Renal cortex interstitium (tissue), 11 donors: ENCODE results near the gene RHOBTB3. TPM values are rescaled to one million over a fixed set of nuclear protein-coding genes. Genes with fewer than 3 reads are reported as not detected.
"Not testable (repeated sequence)": the region's sequence is repeated elsewhere in the genome, so short reads cannot be mapped to it uniquely, and the experiment has no call there.

Source experiments
- DNase-seq, 11 donors: peaks; one replicate each; pipeline ENCODE4 v3.0.0-alpha.2; 2013; ENCODE audit warnings: low read depth in 9 of 11, low spot score in 4 of 11; ENCODE audit errors: extremely low read depth in 1 of 11
- polyA plus RNA-seq, 3 donors: library from polyadenylated mRNA; unstranded; fragments of 120-200 nt; gene quantifications; one replicate each; pipeline ENCODE4 v1.2.1, GENCODE V29; 2013; ENCODE audit not compliant: insufficient read length in 3 of 3

The RHOBTB3 gene
- polyA plus RNA-seq, 3 donors = 75.0 to 86.6 (median 81.5) TPM

- DNase-seq = no peak
These were observed 92.1 kb downstream of the RHOBTB3 start for GRCh38 chr5:95823218-95823737.

DNA sequence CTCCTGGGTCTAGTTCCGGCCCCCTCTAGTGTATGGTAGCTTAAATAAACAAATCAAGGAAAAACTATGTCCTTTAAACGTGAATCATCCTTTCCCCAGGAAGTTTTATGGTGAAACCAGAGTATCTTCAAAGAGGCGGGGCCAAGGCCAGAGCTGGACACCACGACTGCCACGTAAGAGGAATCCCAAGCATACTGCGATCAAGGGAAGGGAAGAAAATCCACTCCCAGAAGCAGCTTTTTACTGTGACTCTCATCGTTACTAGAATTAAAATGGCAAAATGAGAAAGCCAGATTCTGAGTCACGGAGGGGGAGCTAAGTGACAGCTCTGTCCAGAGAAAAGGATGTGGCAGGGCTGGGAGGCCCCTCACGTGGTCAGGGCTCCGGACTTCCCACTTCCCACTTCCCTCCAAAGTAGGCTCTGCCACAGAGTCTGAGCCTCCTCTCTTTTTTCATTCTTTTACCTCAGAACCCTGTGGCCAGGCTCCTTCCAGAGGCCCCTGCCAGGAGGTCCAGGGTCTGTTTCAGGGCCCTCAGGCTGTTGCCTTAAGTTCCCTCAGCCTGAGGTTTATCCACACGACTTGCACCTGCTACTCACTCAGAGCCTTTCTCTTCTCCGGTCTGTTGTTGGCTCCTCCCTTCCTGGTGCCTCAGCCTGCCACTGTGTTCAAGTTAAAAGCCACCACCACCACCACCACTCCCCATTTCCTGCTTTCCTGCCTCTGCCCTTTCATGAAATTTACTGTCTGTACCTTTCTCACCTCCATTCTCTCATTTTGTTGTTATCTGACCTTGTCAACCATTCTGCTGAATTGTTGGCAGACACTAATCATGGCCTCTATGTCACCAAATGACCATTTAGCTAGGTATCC lies 92.8 kb downstream of the RHOBTB3 start:
- no peak for DNase-seq

- DNase-seq = no peak
These were observed 93.6 kb downstream of the RHOBTB3 start for GRCh38 chr5:95824747-95825146.

DNA sequence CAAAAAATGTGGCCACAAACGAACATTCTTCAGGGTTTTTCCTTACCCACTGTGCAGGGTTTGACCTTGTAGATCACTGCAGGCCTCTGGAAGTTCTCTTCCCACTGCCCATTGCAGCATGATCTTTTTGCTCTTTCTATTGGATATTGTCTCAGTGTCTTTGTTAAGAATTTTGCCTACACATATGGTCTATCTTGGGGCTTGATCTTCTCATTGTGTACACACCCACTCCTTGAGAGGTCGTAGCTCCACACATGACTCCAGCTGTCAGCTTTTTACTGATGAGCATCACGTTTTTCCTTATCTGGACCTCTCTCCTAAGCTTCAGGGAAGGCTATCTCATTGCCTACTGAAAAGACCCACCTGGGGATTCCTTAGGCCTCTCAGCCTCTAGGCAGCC lies 94.4 kb downstream of the RHOBTB3 start:
- no peak for DNase-seq

DNA sequence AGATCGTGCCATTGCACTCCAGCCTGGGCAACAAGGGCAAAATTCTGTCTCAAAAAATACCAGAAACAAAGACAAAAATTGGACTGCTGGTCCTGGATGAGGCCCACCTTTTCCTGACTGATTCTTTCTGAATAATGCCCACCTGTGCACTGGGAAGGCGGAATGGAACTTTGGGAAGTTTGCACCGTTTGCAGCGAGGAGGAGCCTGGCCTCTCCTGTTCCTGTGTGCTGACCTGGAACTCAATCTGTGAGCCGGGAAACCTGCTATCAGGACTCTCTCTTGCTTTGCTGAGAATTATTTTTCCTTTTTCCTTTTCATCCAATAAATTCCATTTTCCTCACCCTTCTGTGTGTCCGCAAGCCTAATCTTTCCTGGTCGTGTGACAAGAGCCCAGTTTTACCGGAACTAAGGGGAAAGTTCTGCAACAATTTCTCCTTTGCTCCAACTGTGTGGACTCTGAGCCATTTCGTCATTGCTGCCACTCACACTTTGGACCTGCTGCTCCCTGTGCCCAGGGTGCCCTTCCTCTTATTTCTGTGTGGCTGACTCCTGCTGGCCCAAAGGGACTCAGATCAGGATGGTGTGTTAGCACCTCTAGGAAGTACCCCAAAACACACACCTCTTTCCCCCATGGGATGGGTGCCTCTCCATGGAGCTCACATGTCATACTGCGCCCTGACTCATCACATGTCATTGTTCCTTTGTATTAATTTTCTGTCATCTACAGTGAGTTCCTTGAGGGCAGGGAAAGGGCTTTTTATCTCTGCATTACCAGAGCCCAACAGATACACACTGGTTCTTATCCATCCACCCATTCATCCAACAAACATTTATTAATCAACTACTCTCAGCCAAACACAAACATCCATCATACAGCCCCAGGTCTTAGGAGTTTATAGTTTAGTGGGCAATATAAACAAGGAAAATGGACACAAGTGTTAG lies 96.1 kb downstream of the RHOBTB3 start:
- no peak for DNase-seq

- DNase-seq = no peak
These were observed 96.7 kb downstream of the RHOBTB3 start for GRCh38 chr5:95827892-95828246.

DNA sequence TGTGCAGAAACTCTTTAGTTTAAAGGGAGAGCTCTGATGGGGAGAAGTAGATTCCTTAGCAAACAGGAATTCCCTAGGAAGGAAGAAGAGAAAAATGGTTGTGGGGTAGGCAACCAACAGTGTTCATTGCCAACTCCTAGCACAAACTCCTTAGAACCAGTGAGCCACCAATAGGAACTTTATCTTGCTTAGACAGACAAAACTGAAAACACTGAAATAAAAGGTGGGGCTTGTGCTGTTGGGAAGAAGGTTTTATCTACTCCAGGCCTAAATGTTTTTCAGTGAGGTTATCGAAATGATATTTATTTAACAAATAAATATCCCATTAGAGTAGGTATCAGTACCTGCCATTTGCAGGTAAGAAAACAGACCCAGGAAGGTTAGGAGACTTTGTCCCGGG lies 99.1 kb downstream of the RHOBTB3 start:
- no peak for DNase-seq

- DNase-seq = no peak
These were observed 101.5 kb downstream of the RHOBTB3 start for GRCh38 chr5:95832664-95833063.

DNA sequence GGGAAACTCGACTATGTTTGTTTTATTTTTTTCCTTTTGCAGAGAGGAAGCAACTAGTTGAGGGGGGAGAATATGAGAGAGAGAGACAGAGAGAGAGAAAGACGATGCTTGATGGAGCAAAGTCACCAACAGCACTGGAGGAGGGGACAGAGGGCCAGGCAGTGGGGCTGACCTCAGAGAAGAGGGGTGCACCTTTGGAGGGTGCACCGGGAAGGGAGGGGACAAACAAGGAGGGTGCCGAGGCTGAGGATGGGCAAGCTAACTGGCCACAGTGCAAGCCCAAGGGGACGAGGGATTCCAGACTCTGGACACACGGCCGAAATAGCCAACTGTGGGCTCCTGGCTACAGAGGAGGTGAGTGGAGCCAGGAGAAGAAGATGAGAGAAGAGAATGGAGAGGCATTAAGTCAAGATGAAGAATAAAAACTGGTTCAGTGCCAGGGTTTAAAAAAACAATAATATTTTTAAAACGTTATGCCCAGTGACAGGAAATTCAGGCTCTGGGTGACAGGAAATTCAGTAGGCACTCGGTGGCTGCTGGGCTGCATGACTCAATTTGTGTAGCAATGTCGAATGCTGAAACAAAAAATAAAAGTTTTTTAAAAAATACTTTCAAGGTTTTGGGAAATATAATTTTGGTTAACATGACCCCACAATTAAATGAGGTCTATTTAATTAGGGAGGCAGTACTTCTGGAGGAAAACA lies 104.7 kb downstream of the RHOBTB3 start:
- DNase-seq = no peak

DNA sequence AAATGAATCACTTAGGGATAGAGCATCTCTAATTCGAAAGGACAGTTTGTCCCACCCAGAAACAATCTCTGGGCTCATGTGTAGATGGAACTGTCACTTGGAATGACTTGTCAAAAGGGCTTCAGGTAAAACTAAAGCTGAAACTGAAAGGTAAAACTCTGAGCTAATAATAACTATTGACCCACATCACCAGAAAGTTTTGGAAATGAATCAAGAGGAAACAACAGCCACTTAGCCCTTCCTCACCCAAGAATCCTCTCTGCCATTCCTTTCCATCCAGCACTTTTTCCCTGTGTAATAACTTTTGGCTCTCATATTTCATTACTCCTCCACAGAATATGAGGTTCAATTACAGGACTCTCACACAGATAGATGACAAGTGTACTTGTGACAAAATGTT lies 105.4 kb downstream of the RHOBTB3 start:
- no peak for DNase-seq

- not testable (repeated sequence) for DNase-seq
These were observed 105.8 kb downstream of the RHOBTB3 start for GRCh38 chr5:95836971-95837370.

- no peak for DNase-seq
These were observed 106.4 kb downstream of the RHOBTB3 start for GRCh38 chr5:95837492-95837891.

DNA sequence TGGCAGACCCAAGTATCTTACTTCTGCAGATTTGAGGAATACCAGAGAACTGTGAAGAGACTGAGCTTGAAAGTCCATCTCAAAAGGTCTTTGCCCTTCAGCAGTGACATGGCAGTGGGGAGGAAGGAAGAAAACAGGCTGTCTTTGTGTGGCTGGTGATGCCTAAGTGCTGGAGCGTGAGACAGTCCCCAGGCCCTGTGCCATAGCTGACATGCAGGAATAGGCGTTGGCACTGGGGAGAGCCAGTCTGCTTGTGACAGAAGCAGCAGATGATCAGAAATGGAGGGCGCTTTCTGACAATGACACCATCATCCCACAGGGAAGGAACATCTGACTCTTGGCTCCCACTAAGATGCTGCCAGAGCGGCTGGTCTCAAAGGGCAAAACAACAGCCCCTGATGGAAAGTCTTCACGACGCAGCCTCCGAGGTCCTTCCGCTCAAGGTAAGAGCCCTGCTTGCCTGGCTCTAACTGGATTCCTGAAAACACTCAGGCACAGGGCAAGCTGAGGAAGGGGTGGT lies 106.9 kb downstream of the RHOBTB3 start:
- no peak for DNase-seq

DNA sequence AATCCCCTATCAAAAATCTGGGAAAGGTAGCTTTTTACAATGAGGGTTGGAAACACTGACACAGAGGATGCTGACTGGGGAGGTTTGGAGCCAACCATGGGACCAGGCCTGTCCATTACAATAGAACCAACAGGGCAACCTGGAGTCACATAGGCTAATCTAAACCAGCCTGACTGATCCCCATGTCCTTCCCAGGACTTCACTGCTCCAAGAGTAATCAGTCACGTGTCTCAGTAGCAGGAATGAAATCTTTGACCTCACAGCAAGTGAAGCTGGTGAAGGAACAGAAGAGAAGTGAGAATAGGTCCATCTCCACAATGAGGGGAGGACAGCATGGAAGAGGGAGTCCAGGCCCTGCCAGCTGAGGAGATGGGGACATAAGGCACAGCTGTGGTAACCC lies 107.4 kb downstream of the RHOBTB3 start:
- no peak for DNase-seq

DNA sequence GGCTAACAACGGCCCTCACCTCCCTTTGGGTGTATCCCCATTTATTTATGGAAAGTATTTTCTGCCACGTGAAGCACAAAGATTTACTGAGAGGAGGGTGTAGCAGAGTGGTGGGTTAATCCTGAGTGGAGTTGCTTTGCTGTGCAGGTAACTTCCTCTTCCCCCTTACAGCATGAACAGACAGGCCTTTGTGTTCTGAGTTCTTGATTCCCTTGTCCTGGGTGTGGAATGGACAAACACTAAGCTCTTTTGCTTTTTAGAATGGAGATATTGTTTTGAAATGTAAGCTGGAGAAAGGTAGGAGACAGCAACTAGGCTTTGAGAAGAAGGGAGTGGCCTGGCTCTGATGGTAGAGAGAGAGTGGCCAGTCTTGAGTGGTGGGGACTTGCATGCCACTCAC lies 108.5 kb downstream of the RHOBTB3 start:
- DNase-seq = no peak

GRCh38 chr5:95840956-95841705 lies 110.0 kb downstream of the RHOBTB3 start:
- DNase-seq = no peak

DNA sequence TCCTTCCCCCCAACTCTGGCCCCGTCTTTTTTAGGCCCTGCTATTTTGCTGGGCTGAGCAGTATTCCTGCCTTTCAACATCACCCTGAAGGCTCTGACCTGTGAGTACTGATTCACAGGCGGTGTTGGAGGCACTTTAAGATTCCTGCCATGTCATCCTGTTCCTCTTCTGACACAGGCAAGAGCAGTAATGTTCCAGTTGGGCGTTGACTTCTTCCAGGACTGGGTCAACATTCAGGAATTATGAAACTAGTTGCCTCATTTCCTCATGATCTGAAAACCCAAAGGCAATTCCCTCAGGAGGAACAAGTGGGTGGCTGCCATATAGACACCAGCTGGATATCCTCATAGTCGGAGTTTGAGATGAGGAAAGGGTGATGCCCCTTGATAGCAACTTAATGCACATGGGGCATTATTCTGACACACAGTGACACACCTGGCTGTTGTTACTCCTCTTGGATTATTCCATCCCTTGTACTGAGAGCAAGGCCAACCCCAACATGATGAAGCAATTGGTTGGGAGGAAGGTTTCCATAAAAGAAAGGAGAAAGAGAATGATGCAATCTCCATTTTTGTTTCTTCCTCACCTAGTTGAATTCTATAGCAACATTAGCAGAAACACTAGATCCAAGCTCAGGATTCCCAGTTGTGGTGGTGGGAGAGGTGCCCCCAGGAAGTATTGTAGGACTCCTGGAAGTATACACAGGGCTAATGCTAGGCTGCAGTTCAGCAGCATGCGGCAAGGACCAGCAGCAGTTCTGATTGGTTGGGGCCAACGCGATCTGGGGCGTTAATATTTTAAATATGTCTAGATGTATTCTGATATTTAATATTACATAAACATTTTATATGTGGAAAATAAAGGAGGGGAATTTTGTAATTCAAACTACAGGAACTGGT lies 111.0 kb downstream of the RHOBTB3 start:
- no peak for DNase-seq
